ENCODE results near the gene MRM3. TPM values are rescaled to one million over a fixed set of nuclear protein-coding genes. Genes with fewer than 3 reads are reported as not detected.

Gene MRM3
- total and polyA plus RNA-seq, 2 of the 4 experiments (the other 2 are of a cell fraction): 9.0 to 15.2 TPM

- POLR2A ChIA-PET (ENCODE audit: unreplicated experiment): no interaction called here
- DNase-seq: no peak
- H3K27ac ChIP-seq (ENCODE audit: insufficient read depth, low read length): no peak overlapping the region; the same call in 1 of the 2 replicates
- no peaks in the 10 kb centered on the region for H3K9me3 ChIP-seq (ENCODE audit: control insufficient read depth, insufficient read depth, low read length)
- CTCF ChIA-PET: no interaction called here
- no TSS peak for BruUV-seq (replicated peaks)
- intact Hi-C loops (cut with micrococcal nuclease): no loop called here
- no peak overlapping the region for H3K56ac ChIP-seq (ENCODE audit: extremely low read depth, insufficient read depth, low read length)
- H2BK5ac ChIP-seq (ENCODE audit: low read depth, low read length, poor library complexity, severe bottlenecking): no peak overlapping the region
- no peak overlapping the region; the same call in 1 of the 2 replicates for H3K14ac ChIP-seq (replicated peaks; ENCODE audit: low read depth, low read length)
- H2BK20ac ChIP-seq (ENCODE audit: low read depth, low read length): no peak overlapping the region
- H4K5ac ChIP-seq (ENCODE audit: low read depth, low read length): no peak overlapping the region
- H3K4me1 ChIP-seq (ENCODE audit: control insufficient read depth, insufficient read depth, low read length): peaks cover 2% of the 10 kb centered on the region; the same call in 1 of the 2 replicates
- H4K91ac ChIP-seq (ENCODE audit: insufficient read depth, low read depth, low read length): no peak overlapping the region
- H4K8ac ChIP-seq (ENCODE audit: low read depth in 2 of 2, low read length in 2 of 2): no peak overlapping the region
- no peak overlapping the region for H3K9ac ChIP-seq (ENCODE audit: low read depth, low read length)
- in situ Hi-C loops (cut with MboI; ENCODE audit: low sequenced_read_pairs): no loop called here
- dilution Hi-C loops (cut with HindIII; ENCODE audit: low sequenced_read_pairs, unreplicated experiment): no loop called here
- H3K79me1 ChIP-seq (ENCODE audit: low read depth in 1 of 2, low read length in 2 of 2): peaks cover 12 to 40% of the 10 kb centered on the region in 2 experiments; a peak in 3 of 4 replicates
- H3K4ac ChIP-seq (ENCODE audit: low read depth, low read length): no peak overlapping the region
- H3K9me1 ChIP-seq (ENCODE audit: insufficient read depth, low read length): peaks cover 4% of the 10 kb centered on the region; the same call in 1 of the 2 replicates
- H2BK15ac ChIP-seq (ENCODE audit: low read depth, low read length): peak overlapping the region; percentile 17; the same call in 1 of the 3 replicates
- H4K20me1 ChIP-seq (ENCODE audit: insufficient read depth, low read length): peaks cover 63% of the 10 kb centered on the region
- 0 out of 2 replicates have a peak overlapping the region, but pooled peaks have one; percentile 4 for H2BK120ac ChIP-seq (ENCODE audit: low read depth, low read length)
- H3K27me3 ChIP-seq (ENCODE audit: control insufficient read depth, insufficient read depth, low read length): no peaks in the 10 kb centered on the region
- H3K4me2 ChIP-seq (ENCODE audit: low read depth, low read length): no peak overlapping the region
- TF ChIP-seq MAZ (IDR thresholded peaks at IDR 0.05; ENCODE audit: borderline replicate concordance, low read depth, low read length) (no peak), CHD1 (IDR thresholded peaks at IDR 0.05; ENCODE audit: low read depth, low read length) (no peak), ELK1 (IDR thresholded peaks at IDR 0.05; ENCODE audit: borderline replicate concordance, low read depth, low read length) (no peak), USF2 (IDR thresholded peaks at IDR 0.05; ENCODE audit: low read depth, low read length) (no peak), RCOR1 (IDR thresholded peaks at IDR 0.05; ENCODE audit: insufficient replicate concordance, low read length) (no peak), FOS (IDR thresholded peaks at IDR 0.05; ENCODE audit: low read depth, low read length) (no peak), NFE2L2 (IDR thresholded peaks at IDR 0.05; ENCODE audit: low read depth, low read length) (no peak)
- H3K18ac ChIP-seq (ENCODE audit: low read depth, low read length): no peak overlapping the region
- 100% methylated on average over 1 of the region's 9 CpGs; no CpG with 5 or more reads in 1 of the 2 experiments for WGBS, 2 experiments (ENCODE audit: extremely low coverage in 2 of 2, insufficient read length in 1 of 2)
- ATAC-seq (ENCODE audit: low read depth): no peak
- no peak overlapping the region for H3K23ac ChIP-seq (ENCODE audit: low read depth, low read length)
- H3K4me3 ChIP-seq (ENCODE audit: insufficient read depth, low read depth, low read length): no peak overlapping the region
- H3K36me3 ChIP-seq (ENCODE audit: control insufficient read depth, insufficient read depth, low read length): peaks cover 10% of the 10 kb centered on the region; the same call in 1 of the 2 replicates
- peak overlapping the region; percentile 65 for H2AK9ac ChIP-seq (replicated peaks; ENCODE audit: low read depth, low read length, poor library complexity)
- H2AK5ac ChIP-seq (ENCODE audit: low read depth, low read length): peak overlapping the region; percentile 78; the same call in 1 of the 2 replicates
- H2AFZ ChIP-seq (replicated peaks; ENCODE audit: low read length, poor library complexity): no peak overlapping the region
Measured at GRCh38 chr17:836151-836550, 54.0 kb downstream of the MRM3 start.

All from IMR-90 (cell line).